Measurements from ENCODE around the gene ERFL. TPM values are rescaled to one million over a fixed set of nuclear protein-coding genes. Genes with fewer than 3 reads are reported as not detected.

Gene ERFL
- polyA plus RNA-seq, 1 of the 3 experiments (the other 2 are of a cell fraction), result 0.07 TPM

- H3K36me3 ChIP-seq (replicated peaks in 1 of 2; ENCODE audit: control insufficient read depth in 1 of 2, insufficient read depth in 2 of 2, low read length in 1 of 2), result peaks cover 46 to 57% of the 10 kb centered on the region in 2 experiments
- peaks cover 51% of the 10 kb centered on the region for H4K20me1 ChIP-seq (ENCODE audit: insufficient read depth)
- DNase-seq, result no peak
- peaks cover 4% of the 10 kb centered on the region; the same call in 1 of the 2 replicates for H3K27me3 ChIP-seq (ENCODE audit: insufficient read depth)
- H3K4me1 ChIP-seq (ENCODE audit: control insufficient read depth in 1 of 2, insufficient read depth in 2 of 2, low read depth in 1 of 2, low read length in 1 of 2), result peaks cover 40 to 42% of the 10 kb centered on the region in 2 experiments
- CTCF ChIA-PET, result interaction anchor here (1.3 to 3.1 kb wide), 5 partner anchors 12 to 96 kb away, joined by 4 to 21 read pairs (median 9); partner anchors contain the start of genes ARHGEF1 and RABAC1
- H2AFZ ChIP-seq (ENCODE audit: low read depth), result no peak overlapping the region
- H3F3A ChIP-seq (replicated peaks; ENCODE audit: insufficient read depth), result peaks cover 26% of the 10 kb centered on the region
- 22% methylated on average over 9 of the region's 9 CpGs for WGBS (ENCODE audit: low lambda C conversion rate)
- H3K4me2 ChIP-seq, result peak overlapping the region; percentile 88
- H3K4me3 ChIP-seq (ENCODE audit: low read depth in 2 of 2, low read length in 1 of 2), result peak overlapping the region; percentile 83 to 93
- no peaks in the 10 kb centered on the region for H3K9me2 ChIP-seq
- H3K9ac ChIP-seq, result peak overlapping the region; percentile 98
- H3K79me2 ChIP-seq (ENCODE audit: insufficient read depth), result peaks cover 62% of the 10 kb centered on the region
- POLR2A ChIA-PET, result interaction anchor here (0.7 to 2.1 kb wide), 4 partner anchors 9 to 96 kb away, joined by 3 to 13 read pairs (median 6); no protein-coding TSS in a partner anchor
- no peak for TF ChIP-seq IRF3 (IDR thresholded peaks at IDR 0.05; ENCODE audit: low read depth, low read length)
- TF ChIP-seq EP300 (IDR thresholded peaks at IDR 0.05; ENCODE audit: borderline replicate concordance in 1 of 2, low read depth in 1 of 2, low read length in 1 of 2), result no peak
- no peak for TF ChIP-seq GATA2 (CRISPR knock-in tag; IDR thresholded peaks at IDR 0.05)
- TF ChIP-seq SIN3A (IDR thresholded peaks at IDR 0.05; ENCODE audit: borderline replicate concordance, low read depth, low read length), result 0 out of 2 replicates have a peak, but pooled peaks have one; percentile 16
- no peak for TF ChIP-seq ELF1 (IDR thresholded peaks at IDR 0.05)
- no peak for TF ChIP-seq MEF2A (IDR thresholded peaks at IDR 0.05; ENCODE audit: borderline replicate concordance, low read depth)
- no peak for TF ChIP-seq REST (IDR thresholded peaks at IDR 0.05; ENCODE audit: low read depth, low read length)
- TF ChIP-seq POLR2AphosphoS5 (IDR thresholded peaks at IDR 0.05; ENCODE audit: low read depth, low read length), result no peak
- no peaks in the 10 kb centered on the region for H3K9me3 ChIP-seq
- H3K27ac ChIP-seq (ENCODE audit: low read depth in 2 of 2, low read length in 1 of 2), result peak overlapping the region; percentile 97 to 99; a peak in 3 of 4 replicates
Measured at GRCh38 chr19:41861116-41861768, 67.0 kb downstream of the ERFL start.

GRCh38 chr19:41860419-41861115 lies 67.7 kb downstream of the ERFL start:
- Histone ChIP-seq H3K4me1 (ENCODE audit: control insufficient read depth in 1 of 2, insufficient read depth in 2 of 2, low read depth in 1 of 2, low read length in 1 of 2) (peaks cover 39 to 42% of the 10 kb centered on the region in 2 experiments), H3K9ac (peak overlapping the region; percentile 98), H3K27me3 (ENCODE audit: insufficient read depth) (peaks cover 9% of the 10 kb centered on the region; the same call in 1 of the 2 replicates), H3K4me3 (ENCODE audit: low read depth in 2 of 2, low read length in 1 of 2) (peak overlapping the region; percentile 83 to 93), H3K79me2 (ENCODE audit: insufficient read depth) (peaks cover 56% of the 10 kb centered on the region), H4K20me1 (ENCODE audit: insufficient read depth) (peaks cover 44% of the 10 kb centered on the region), H3K4me2 (peak overlapping the region; percentile 88), H3K9me2 (no peaks in the 10 kb centered on the region), H3K27ac (ENCODE audit: low read depth in 2 of 2, low read length in 1 of 2) (peak overlapping the region; percentile 97 to 99), H3K36me3 (replicated peaks in 1 of 2; ENCODE audit: control insufficient read depth in 1 of 2, insufficient read depth in 2 of 2, low read length in 1 of 2) (peaks cover 45 to 50% of the 10 kb centered on the region in 2 experiments), H2AFZ (ENCODE audit: low read depth) (no peak overlapping the region), H3K9me3 (no peaks in the 10 kb centered on the region), H3F3A (replicated peaks; ENCODE audit: insufficient read depth) (peaks cover 22% of the 10 kb centered on the region)
- ChIA-PET CTCF (interaction anchor here (1.1 to 3.1 kb wide), 9 partner anchors 13 to 97 kb away, joined by 3 to 21 read pairs (median 8); partner anchors contain the start of genes ARHGEF1 and RABAC1), POLR2A (interaction anchor here (0.7 to 2.1 kb wide), 12 partner anchors 10 to 131 kb away, joined by 3 to 14 read pairs (median 4); partner anchors contain the start of gene RABAC1)
- WGBS (ENCODE audit: low lambda C conversion rate), result 3% methylated on average over 21 of the region's 45 CpGs
- DNase-seq, result peak; percentile 14
- TF ChIP-seq TEAD4 (IDR thresholded peaks at IDR 0.05; ENCODE audit: borderline replicate concordance, insufficient read depth), result no peak
- TF ChIP-seq NRF1 (IDR thresholded peaks at IDR 0.05; ENCODE audit: low read depth, low read length), result no peak
- TF ChIP-seq EP300 (IDR thresholded peaks at IDR 0.05; ENCODE audit: borderline replicate concordance in 1 of 2, low read depth in 1 of 2, low read length in 1 of 2), result no peak
- TF ChIP-seq FOXJ3 (CRISPR knock-in tag; IDR thresholded peaks at IDR 0.05), result no peak
- TF ChIP-seq POLR2AphosphoS5 (IDR thresholded peaks at IDR 0.05; ENCODE audit: low read depth, low read length), result no peak
- no peak for TF ChIP-seq CTCF (IDR thresholded peaks at IDR 0.05)
- TF ChIP-seq REST (IDR thresholded peaks at IDR 0.05; ENCODE audit: low read depth, low read length), result no peak
